ENCODE data around the gene TXNDC11.

- no peak for TF ChIP-seq POLR2A (IDR thresholded peaks at IDR 0.05; ENCODE audit: low read depth, low read length)
- TF ChIP-seq PAX5 (IDR thresholded peaks at IDR 0.05; ENCODE audit: insufficient read depth, low read length, severe bottlenecking) = no peak
Measured at GRCh38 chr16:11762431-11762830, 19.8 kb upstream of the TXNDC11 start.

All from GM12891 (cell line).